GM21737 (cell line): ENCODE results near the gene CRABP2.
A peak's percentile ranks its signal among the peaks of the same experiment; 100 is the strongest.

Source experiments
- ATAC-seq: cut with Tn5 transposase; IDR thresholded peaks from one replicate; pipeline ENCODE4 v1.9.1; 2021; ENCODE audit warnings: mild to moderate bottlenecking, moderate library complexity; ENCODE audit not compliant: unreplicated experiment

CRABP2 gene

GRCh38 chr1:156692925-156693847 is 12.2 kb downstream of the CRABP2 start:
- no peak for ATAC-seq

- no peak for ATAC-seq
These were observed 12.9 kb downstream of the CRABP2 start for GRCh38 chr1:156692441-156692924.

GRCh38 chr1:156691665-156692440 is 13.5 kb downstream of the CRABP2 start:
- ATAC-seq = no peak

- ATAC-seq = no peak
These were observed 14.2 kb downstream of the CRABP2 start for GRCh38 chr1:156691191-156691590.

- ATAC-seq = no peak
These were observed 14.7 kb downstream of the CRABP2 start for GRCh38 chr1:156690675-156691036.

GRCh38 chr1:156689953-156690674 is 15.3 kb downstream of the CRABP2 start:
- no peak for ATAC-seq

GRCh38 chr1:156689035-156689952 is 16.1 kb downstream of the CRABP2 start:
- peak; percentile 57 for ATAC-seq

GRCh38 chr1:156684227-156684782 is 21.1 kb downstream of the CRABP2 start:
- ATAC-seq = no peak

- ATAC-seq = no peak
These were observed 23.1 kb downstream of the CRABP2 start for GRCh38 chr1:156682166-156682890.

- ATAC-seq = no peak
These were observed 24.0 kb downstream of the CRABP2 start for GRCh38 chr1:156681196-156681960.

GRCh38 chr1:156680056-156680455 is 25.3 kb downstream of the CRABP2 start:
- no peak for ATAC-seq

GRCh38 chr1:156677616-156678596 is 27.5 kb downstream of the CRABP2 start:
- ATAC-seq = no peak

GRCh38 chr1:156676820-156677615 is 28.4 kb downstream of the CRABP2 start, which contains the start of gene NES:
Gene NES, minus strand, starts transcription at chr1:156677407. Its CDS starts 143 bp downstream, at chr1:156677264.
- no peak for ATAC-seq

- ATAC-seq = no peak
These were observed 29.1 kb downstream of the CRABP2 start for GRCh38 chr1:156676114-156676819.

- no peak for ATAC-seq
These were observed 29.9 kb downstream of the CRABP2 start for GRCh38 chr1:156675210-156676113.
